K562 (cell line): ENCODE measurements around the gene COL15A1. TPM values are rescaled to one million over a fixed set of nuclear protein-coding genes. Genes with fewer than 3 reads are reported as not detected.

ENCODE experiments used
- ADNP ChIP-seq: fragments of 200-800 bp; sonication (Bioruptor generic); IDR thresholded peaks from 2 replicates; pipeline ENCODE4 v1.6.1; 2016; ENCODE audit warnings: missing genetic modification characterization, missing compliant biosample characterization
- CBX5 ChIP-seq: IDR thresholded peaks from 2 replicates; pipeline ENCODE4 v1.6.1; 2014; ENCODE audit warnings: low read depth, borderline replicate concordance
- CHD1 ChIP-seq: fragments of 200-600 bp; sonication (generic); IDR thresholded peaks from one replicate; pipeline ENCODE4 v1.6.1; 2012; ENCODE audit warnings: mild to moderate bottlenecking, moderate library complexity, low read length, inconsistent platforms
- CREM ChIP-seq: IDR thresholded peaks from 2 replicates; pipeline ENCODE4 v1.6.1; 2014; ENCODE audit warnings: antibody characterized with exemption, low read depth
- ELF1 ChIP-seq: fragments of 200-800 bp; sonication (Bioruptor generic); IDR thresholded peaks from 2 replicates; pipeline ENCODE4 v1.6.1; 2016; ENCODE audit warnings: missing genetic modification characterization, missing compliant biosample characterization
- MCM7 ChIP-seq, 2 experiments: fragments of 450-650 bp; IDR thresholded peaks; 2 replicates each; pipeline ENCODE4 v1.6.1; 2016 to 2018
- PCBP2 ChIP-seq: fragments of 200-400 bp; formaldehyde crosslinking; IDR thresholded peaks from 2 replicates; pipeline ENCODE4 v1.6.1; 2018; ENCODE audit warnings: low read length, low read depth, mild to moderate bottlenecking, moderate library complexity; ENCODE audit not compliant: poor library complexity, severe bottlenecking
- SMAD1 ChIP-seq: fragments of 150-350 bp; IDR thresholded peaks from 2 replicates; pipeline ENCODE4 v1.6.1; 2014; ENCODE audit warnings: low read length, low read depth; ENCODE audit not compliant: partially characterized antibody
- SMAD4 ChIP-seq: fragments of 250-450 bp; sonication (Bioruptor Pico); conservative IDR thresholded peaks from 2 replicates; pipeline ENCODE4 v1.8.0; 2021; ENCODE audit warnings: inconsistent platforms, mild to moderate bottlenecking, moderate library complexity
- YBX1 ChIP-seq: fragments of 450-650 bp; IDR thresholded peaks from 2 replicates; pipeline ENCODE4 v1.7.1; 2016; ENCODE audit warnings: mild to moderate bottlenecking
- ZNF668 ChIP-seq: fragments of 250-450 bp; sonication (Bioruptor Pico); IDR thresholded peaks from 2 replicates; pipeline ENCODE4 v1.8.0; 2022; ENCODE audit warnings: mild to moderate bottlenecking, inconsistent platforms
- ZNF699 ChIP-seq: fragments of 250-450 bp; sonication (Bioruptor Pico); IDR thresholded peaks from 2 replicates; pipeline ENCODE4 v1.8.0; 2021; ENCODE audit warnings: mild to moderate bottlenecking, moderate library complexity; ENCODE audit not compliant: insufficient replicate concordance
- polyA plus RNA-seq, 8 experiments: library from polyadenylated mRNA; depleted of rRNA in 4 of 8; stranded (reverse) in 5 of 8; unstranded in 3 of 8; fragments of >200 nt; fragmentation: Nextera tagmentation in 2 of 8; fragmentation: Illumina TruSeq in 1 of 8; extraction: Ambion mirVana in 2 of 8; extraction: Trizol in 1 of 8; gene quantifications; 2 replicates each; pipeline versions ENCODE4 v1.2.1 to v1.2.3, GENCODE V29; 2011 to 2014; ENCODE audit warnings: inconsistent platforms in 1 of 8, missing spikeins in 1 of 8
- total RNA-seq, 7 experiments: library from RNA; depleted of rRNA in 6 of 7; stranded (reverse); fragments of >200 nt in 6 of 7; fragmentation: Illumina TruSeq in 2 of 7; extraction: Trizol in 2 of 7; gene quantifications; 2 replicates each; pipeline versions ENCODE4 v1.2.1 to v1.2.3, GENCODE V29; 2011 to 2021; ENCODE audit warnings: low replicate concordance in 1 of 7
- TF ChIP-seq, protein P1 (sequence below): IDR thresholded peaks from 2 replicates; pipeline ENCODE4 v1.6.1; 2012; ENCODE audit warnings: low read depth, low read length, improper control_type of control experiment, borderline replicate concordance
- TF ChIP-seq, protein P2 (sequence below): fragments of 150-350 bp; conservative IDR thresholded peaks from 2 replicates; pipeline ENCODE4 v1.6.1; 2014; ENCODE audit warnings: low read length

The COL15A1 gene
- total and polyA plus RNA-seq, 9 of the 15 experiments (the other 6 are each of a cell fraction or from before 2014, with no cell fraction given), result 0.46 to 5.1 (median 2.6) TPM

DNA sequence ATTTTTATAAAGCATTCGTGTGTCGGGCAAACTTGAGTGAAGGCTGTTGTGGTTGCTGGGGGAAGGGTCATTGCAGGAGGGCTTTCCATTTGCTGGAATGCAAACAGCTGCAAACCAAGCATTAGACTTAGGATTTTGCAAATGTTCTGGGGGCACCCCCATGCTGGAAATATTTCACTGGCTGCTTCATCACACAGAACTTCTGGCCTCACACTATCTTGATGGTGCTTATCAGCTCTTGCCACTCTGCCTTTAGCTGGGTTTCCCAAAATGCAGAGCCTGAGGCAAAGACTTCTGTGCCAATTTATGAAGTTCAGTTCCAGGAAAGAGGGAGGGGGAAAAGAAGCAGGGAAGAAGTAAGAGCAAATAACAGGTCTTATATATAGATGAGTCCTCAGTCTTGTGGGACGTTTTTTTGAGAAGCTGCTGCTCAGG is 8.6 kb upstream of the COL15A1 start (continued):
- peak; percentile 56; the same call in 1 of the 2 replicates for TF ChIP-seq SMAD4 (CRISPR knock-in tag)
- no peak for TF ChIP-seq CHD1
- no peak for TF ChIP-seq CBX5
- TF ChIP-seq, protein P1, sequence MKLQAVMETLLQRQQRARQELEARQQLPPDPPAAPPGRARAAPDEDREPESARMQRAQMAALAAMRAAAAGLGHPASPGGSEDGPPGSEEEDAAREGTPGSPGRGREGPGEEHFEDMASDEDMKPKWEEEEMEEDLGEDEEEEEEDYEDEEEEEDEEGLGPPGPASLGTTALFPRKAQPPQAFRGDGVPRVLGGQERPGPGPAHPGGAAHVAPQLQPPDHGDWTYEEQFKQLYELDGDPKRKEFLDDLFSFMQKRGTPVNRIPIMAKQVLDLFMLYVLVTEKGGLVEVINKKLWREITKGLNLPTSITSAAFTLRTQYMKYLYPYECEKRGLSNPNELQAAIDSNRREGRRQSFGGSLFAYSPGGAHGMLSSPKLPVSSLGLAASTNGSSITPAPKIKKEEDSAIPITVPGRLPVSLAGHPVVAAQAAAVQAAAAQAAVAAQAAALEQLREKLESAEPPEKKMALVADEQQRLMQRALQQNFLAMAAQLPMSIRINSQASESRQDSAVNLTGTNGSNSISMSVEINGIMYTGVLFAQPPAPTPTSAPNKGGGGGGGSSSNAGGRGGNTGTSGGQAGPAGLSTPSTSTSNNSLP, result no peak
- TF ChIP-seq MCM7 (IDR thresholded peaks at IDR 0.05), result no peak
- TF ChIP-seq, protein P2, sequence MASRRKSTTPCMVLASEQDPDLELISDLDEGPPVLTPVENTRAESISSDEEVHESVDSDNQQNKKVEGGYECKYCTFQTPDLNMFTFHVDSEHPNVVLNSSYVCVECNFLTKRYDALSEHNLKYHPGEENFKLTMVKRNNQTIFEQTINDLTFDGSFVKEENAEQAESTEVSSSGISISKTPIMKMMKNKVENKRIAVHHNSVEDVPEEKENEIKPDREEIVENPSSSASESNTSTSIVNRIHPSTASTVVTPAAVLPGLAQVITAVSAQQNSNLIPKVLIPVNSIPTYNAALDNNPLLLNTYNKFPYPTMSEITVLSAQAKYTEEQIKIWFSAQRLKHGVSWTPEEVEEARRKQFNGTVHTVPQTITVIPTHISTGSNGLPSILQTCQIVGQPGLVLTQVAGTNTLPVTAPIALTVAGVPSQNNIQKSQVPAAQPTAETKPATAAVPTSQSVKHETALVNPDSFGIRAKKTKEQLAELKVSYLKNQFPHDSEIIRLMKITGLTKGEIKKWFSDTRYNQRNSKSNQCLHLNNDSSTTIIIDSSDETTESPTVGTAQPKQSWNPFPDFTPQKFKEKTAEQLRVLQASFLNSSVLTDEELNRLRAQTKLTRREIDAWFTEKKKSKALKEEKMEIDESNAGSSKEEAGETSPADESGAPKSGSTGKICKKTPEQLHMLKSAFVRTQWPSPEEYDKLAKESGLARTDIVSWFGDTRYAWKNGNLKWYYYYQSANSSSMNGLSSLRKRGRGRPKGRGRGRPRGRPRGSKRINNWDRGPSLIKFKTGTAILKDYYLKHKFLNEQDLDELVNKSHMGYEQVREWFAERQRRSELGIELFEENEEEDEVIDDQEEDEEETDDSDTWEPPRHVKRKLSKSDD, result no peak
- no peak for TF ChIP-seq PCBP2
- TF ChIP-seq ELF1 (tag), result no peak
- peak; percentile 11; the same call in 1 of the 2 replicates for TF ChIP-seq CREM
- TF ChIP-seq ZNF699 (CRISPR knock-in tag), result no peak
- TF ChIP-seq SMAD1, result no peak
- no peak for TF ChIP-seq ADNP
- TF ChIP-seq YBX1, result no peak
- TF ChIP-seq ZNF668 (CRISPR knock-in tag), result no peak
